Epithelial cell of esophagus (primary cell): ENCODE measurements around the gene BORCS8.
"Not testable (repeated sequence)": the region's sequence is repeated elsewhere in the genome, so short reads cannot be mapped to it uniquely, and the experiment has no call there.

Experiments used
- DNase-seq: peaks from one replicate; pipeline ENCODE4 v3.0.0; 2010; ENCODE audit warnings: low read depth
- H3K4me3 ChIP-seq: 2 replicates; pipeline ENCODE4 v1.5.1; 2011; ENCODE audit warnings: mild to moderate bottlenecking, low read length, control low read depth
- TF ChIP-seq, protein P1 (sequence below): IDR thresholded peaks from 2 replicates; pipeline ENCODE4 v1.5.1; 2011; ENCODE audit warnings: low read depth, mild to moderate bottlenecking, low read length, control low read depth, inconsistent platforms; ENCODE audit not compliant: insufficient read depth; ENCODE audit errors: missing control alignments

BORCS8 gene

GRCh38 chr19:19157808-19158207 is 34.1 kb downstream of the BORCS8 start:
- H3K4me3 ChIP-seq = no peak overlapping the region
- DNase-seq = no peak
- TF ChIP-seq, protein P1, sequence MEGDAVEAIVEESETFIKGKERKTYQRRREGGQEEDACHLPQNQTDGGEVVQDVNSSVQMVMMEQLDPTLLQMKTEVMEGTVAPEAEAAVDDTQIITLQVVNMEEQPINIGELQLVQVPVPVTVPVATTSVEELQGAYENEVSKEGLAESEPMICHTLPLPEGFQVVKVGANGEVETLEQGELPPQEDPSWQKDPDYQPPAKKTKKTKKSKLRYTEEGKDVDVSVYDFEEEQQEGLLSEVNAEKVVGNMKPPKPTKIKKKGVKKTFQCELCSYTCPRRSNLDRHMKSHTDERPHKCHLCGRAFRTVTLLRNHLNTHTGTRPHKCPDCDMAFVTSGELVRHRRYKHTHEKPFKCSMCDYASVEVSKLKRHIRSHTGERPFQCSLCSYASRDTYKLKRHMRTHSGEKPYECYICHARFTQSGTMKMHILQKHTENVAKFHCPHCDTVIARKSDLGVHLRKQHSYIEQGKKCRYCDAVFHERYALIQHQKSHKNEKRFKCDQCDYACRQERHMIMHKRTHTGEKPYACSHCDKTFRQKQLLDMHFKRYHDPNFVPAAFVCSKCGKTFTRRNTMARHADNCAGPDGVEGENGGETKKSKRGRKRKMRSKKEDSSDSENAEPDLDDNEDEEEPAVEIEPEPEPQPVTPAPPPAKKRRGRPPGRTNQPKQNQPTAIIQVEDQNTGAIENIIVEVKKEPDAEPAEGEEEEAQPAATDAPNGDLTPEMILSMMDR = no peak

DNA sequence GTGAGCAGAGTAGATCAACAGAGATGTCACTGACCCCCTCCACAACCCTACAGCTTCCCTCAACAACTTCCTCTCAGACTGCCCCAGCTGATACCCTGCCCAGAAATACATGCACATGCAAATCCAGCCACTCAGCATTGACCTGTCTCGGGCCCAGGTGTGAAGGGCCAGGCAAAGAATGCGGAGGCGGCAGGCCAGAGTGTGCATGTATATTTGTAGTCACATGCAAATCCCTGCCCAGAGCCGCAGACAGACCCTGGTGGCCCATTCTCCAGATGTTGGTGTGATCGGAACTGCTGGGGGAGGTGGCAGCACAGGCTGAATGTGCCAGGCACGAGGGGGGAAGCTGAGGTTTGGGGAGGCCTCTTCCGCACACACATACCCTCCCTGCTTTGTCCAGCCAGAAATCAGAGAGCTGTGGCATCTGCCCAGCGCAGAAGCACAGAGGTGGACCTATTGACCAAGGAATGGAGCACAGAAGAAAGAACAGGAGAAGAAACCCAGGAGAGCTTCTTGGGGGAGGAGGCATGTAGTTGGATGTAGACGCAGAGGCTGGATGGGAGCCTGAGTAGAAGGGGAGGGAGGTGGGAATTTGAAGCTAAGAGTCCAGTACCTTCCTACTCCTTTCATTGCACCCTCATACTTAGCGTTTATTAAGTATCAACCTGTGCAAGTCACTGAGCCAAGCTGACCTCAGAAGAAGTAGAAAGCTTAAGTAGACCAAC is 36.3 kb downstream of the BORCS8 start:
- no peak for DNase-seq
- TF ChIP-seq, protein P1 = no peak
- no peak overlapping the region for H3K4me3 ChIP-seq

DNA sequence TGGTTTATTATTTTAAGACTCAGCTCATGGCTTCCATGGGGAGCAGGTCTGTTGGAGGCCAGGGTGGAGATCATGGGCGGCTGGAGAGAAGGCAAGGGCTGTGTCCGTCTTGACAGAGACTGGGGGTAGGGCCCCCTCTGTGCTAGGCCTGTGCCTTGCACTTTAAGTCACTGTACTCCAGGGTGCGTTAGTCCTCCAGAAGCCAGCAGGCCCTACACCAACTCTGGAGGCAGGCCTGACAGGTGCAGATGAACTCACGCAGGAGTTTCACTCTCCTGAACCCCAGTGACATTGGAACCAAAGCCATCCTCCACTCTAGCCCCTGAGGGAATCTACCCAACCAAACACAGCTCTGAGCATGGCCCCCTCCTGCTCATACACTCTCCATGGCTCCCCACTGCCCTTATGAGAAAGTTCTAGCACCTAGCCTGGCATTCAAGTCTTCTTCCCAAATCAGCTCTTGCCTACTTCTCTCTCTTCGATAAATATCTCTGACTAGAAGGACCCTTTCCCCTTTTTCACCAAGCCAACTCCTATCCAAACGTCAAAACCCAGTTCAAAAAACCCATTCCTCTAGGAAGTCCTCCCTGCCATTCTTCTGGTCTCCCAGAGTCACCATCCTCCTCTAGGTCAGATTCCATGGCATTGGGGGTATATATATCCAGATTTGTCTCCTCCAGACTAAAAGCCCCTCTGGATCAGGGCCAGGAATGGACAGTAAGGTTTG is 37.0 kb downstream of the BORCS8 start:
- no peak overlapping the region for H3K4me3 ChIP-seq
- TF ChIP-seq, protein P1 = no peak
- DNase-seq = no peak

DNA sequence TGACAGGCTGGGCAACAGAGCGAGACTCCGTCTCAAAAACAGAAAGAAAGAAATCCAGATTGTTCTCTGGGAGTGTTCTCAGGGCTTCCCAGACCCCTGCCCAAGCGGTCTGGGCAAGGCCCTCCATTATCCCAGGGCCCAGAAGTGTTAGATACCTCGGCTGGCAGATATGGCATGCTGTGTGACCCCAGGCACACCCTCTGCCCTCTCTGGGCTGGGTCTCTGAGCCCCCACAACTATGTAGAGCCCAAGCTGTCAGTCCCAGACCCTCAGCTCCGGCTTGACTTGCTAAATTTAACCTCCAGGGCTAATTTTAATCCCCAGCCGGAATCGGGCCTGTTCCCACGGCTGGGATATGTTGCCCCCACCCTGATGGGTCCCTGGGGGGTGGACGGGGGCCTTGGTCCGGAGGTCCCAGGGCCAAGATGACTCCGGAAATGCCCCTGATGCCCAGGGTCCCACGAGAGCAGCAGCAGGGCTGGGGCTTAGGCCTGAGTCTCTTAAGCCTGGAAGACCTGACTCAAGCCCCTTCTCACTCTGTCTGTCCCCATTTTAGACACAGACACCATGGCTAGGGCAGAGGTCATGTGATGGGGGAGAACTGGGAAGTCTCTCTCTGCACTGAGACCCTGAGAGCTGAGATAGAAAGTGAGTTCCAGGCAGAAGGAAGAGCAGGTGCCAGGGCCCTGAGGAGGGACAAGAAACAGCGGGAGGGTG is 39.1 kb downstream of the BORCS8 start:
- TF ChIP-seq, protein P1 = no peak
- H3K4me3 ChIP-seq = no peak overlapping the region
- no peak for DNase-seq

GRCh38 chr19:19151418-19151817 is 40.5 kb downstream of the BORCS8 start:
- H3K4me3 ChIP-seq = no peak overlapping the region
- TF ChIP-seq, protein P1 = no peak
- no peak for DNase-seq

DNA sequence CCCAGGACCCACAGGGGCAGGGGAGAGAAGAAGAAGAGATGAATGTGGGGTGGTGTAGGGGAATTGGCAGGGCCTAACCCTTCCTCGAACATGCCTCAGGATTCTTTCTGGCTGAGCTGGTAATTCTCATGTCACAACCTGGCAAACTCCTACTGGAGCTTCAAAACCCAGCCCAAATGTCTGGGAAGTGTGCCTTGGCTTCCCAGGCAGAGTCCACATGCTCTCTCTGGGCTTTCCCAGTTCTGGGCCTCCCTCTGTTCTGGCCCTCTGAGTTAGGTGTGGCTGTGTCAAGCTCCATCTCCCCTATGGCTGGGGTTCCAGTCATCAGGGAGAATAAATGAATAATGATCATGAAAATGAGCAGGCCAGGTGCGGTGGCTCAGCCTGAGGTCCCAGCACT is 42.5 kb downstream of the BORCS8 start:
- TF ChIP-seq, protein P1 = no peak
- DNase-seq = no peak
- H3K4me3 ChIP-seq = no peak overlapping the region

- not testable (repeated sequence) for DNase-seq, H3K4me3 ChIP-seq
Observed at GRCh38 chr19:19148504-19148903, 43.4 kb downstream of the BORCS8 start.
